ENCODE measurements around the gene DENND4A. TPM values are rescaled to one million over a fixed set of nuclear protein-coding genes. Genes with fewer than 3 reads are reported as not detected.
"Not testable (repeated sequence)": the region's sequence is repeated elsewhere in the genome, so short reads cannot be mapped to it uniquely, and the experiment has no call there.

Gene DENND4A
- total RNA-seq, 1 experiment from 2014 or later = 9.0 TPM

- DNase-seq (ENCODE audit: low spot score) = no peak
Observed at GRCh38 chr15:65789759-65790425, 2.2 kb downstream of the DENND4A start.

DNA sequence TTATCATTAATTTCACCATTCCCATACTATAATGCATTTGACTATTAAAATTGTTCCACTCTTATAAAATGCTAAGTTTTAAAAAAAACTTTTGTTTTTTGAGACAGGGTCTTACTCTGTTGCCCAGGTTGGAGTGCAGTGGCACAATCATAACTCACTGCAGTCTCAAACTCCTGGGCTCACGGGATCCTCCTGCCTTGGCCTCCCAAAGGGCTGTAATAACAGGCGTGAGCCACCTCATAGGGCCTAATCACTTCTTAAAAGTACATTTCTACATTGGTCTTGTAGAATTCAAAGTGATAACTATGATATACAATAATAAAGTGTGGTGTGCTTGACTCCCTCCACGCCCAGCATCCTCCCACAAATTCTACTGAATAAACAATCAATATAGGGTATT is 3.0 kb downstream of the DENND4A start:
- DNase-seq (ENCODE audit: low spot score) = no peak

GRCh38 chr15:65787260-65787659 is 4.8 kb downstream of the DENND4A start:
- no peak for DNase-seq (ENCODE audit: low spot score)

DNA sequence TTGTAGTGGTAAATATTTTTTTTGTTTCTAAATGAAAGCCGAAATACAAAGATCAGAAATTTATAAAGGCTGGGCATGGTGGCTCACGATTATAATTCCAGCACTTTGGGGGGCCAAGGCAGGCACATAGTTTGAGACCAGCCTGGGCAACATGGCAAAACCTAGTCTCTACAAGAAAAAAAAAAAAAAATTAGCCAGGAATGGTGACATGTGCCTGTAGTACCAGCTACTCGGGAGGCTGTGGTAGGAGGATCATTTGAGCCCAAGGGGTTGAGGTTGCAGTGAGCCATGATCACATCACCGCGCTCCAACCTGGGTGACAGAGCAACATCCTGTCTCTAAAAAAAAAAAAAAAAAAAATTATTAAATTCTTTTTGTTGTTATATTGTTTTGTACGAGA is 6.9 kb downstream of the DENND4A start:
- no peak for DNase-seq (ENCODE audit: low spot score)

- DNase-seq (ENCODE audit: low spot score) = no peak
Observed at GRCh38 chr15:65783872-65784271, 8.2 kb downstream of the DENND4A start.

- DNase-seq (ENCODE audit: low spot score) = no peak
Observed at GRCh38 chr15:65782096-65782495, 10.0 kb downstream of the DENND4A start.

GRCh38 chr15:65778701-65779100 is 13.4 kb downstream of the DENND4A start:
- DNase-seq (ENCODE audit: low spot score) = not testable (repeated sequence)

- no peak for DNase-seq (ENCODE audit: low spot score)
Observed at GRCh38 chr15:65778269-65778668, 13.8 kb downstream of the DENND4A start.

DNA sequence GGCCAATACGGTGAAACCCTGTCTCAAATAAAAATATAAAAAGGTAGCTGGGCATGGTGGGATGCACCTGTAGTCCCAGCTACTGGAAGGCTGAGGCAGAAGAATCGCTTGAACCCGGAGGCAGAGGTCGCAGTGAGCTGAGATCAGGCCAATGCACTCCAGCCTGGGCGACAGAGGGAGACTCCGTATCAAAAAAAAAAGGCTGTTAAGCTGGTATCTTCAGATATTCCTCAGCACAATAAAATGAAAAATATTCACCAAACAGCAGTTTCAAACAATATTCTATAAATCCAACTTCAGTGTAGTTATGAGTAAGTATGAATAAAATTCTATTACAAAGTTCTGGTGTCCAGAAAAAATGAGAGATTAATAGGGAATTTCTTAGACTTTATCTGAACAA is 14.2 kb downstream of the DENND4A start:
- no peak for DNase-seq (ENCODE audit: low spot score)

DNA sequence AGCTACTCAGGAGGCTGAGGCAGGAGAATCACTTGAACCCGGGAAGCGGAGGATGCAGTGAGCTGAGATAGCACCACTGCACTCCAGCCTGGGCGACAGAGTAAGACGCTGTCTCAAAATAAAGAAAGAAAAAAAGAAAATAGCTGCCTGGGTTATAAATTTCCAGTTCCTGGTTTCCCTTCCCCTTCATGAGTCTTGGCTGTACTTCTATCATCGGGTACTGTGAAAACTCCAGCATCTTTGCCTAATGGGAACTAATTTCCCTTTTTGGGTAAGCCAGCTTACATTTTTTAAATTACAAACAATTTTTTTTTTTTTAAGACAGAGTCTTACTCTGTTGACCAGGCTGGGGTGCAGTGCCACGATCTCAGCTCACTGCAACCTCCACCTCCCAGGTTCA is 15.0 kb downstream of the DENND4A start:
- DNase-seq (ENCODE audit: low spot score) = no peak

GRCh38 chr15:65773386-65774111 is 18.5 kb downstream of the DENND4A start:
- DNase-seq (ENCODE audit: low spot score) = no peak

- DNase-seq (ENCODE audit: low spot score) = no peak
Observed at GRCh38 chr15:65772930-65773329, 19.2 kb downstream of the DENND4A start.

DNA sequence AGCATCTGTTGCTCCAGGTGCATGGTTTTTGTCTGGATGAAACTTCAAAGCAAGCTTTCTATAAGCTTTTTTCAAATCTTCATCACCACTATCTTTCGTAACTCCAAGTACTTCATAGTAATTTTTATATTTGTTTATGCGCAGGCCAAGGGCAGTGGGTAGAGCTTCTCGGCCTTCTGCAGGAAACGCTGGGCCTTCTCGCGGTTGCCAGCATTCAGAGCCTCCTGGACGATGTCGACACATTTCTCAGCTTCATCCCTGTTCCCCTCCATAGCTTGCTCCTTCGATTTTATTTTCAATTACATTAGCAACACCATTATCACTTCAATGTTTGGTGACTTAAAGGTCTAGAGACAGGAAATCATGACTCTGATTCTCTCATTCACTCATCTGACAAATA is 20.2 kb downstream of the DENND4A start:
- no peak for DNase-seq (ENCODE audit: low spot score)

GRCh38 chr15:65769482-65769881 is 22.6 kb downstream of the DENND4A start:
- no peak for DNase-seq (ENCODE audit: low spot score)

DNA sequence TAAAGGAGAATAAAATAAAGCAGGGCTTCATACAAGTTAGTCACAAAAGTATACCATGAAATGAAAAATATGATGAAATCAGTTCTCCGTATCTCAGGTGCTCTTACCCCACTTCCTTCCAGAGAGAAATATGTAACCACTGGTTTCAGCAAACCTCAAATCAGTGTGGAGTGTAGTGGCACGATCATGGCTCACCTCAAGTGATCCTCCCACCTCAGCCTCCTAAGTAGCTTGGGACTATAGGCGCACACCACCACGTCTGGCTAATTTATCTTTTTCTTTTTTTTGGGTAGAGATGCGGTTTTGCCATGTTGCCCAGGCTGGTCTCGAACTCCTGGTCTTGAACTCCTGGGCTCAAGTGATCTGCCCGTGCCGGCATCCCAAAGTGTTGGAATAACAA is 24.2 kb downstream of the DENND4A start:
- no peak for DNase-seq (ENCODE audit: low spot score)

- no peak for DNase-seq (ENCODE audit: low spot score)
Observed at GRCh38 chr15:65767264-65767595, 24.9 kb downstream of the DENND4A start.

DNA sequence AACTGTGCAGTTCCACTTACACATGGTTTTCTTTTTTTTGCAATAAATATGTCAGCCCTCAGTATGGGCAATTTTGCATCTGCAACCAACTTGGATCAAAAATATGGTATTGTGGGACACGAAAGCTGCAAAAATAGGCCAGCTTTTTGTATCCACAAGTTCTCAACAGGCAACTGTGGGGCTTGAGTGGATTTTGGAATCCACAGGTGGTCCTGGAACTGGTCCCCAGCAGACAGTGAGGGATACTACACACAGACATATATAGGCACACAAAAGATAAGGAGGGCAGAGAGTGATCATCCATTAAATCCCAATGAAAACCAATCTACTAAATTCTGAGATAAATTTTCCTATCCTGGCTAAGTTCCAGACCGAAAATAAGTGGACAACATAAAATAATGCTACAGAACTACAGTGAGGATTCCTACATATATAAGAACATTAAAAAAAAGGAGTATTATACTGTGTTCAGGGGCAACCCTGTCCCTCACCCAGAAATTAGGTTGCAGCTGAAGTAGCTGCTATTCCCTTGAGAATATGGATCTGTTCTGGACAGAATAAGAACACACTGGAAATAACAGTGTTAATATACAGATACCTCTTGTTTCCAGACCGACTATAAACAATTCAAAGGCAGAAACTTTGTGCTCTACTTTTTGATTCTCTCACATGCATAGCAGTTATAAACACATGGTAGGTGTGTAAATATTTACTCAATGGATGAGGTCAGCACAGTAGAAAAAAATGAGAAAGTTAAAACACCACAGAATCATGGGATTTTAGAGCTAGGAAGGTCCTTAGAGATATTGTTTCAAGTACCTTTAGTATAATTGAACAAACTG is 25.4 kb downstream of the DENND4A start:
- peak; percentile 20 for DNase-seq (ENCODE audit: low spot score)

DNA sequence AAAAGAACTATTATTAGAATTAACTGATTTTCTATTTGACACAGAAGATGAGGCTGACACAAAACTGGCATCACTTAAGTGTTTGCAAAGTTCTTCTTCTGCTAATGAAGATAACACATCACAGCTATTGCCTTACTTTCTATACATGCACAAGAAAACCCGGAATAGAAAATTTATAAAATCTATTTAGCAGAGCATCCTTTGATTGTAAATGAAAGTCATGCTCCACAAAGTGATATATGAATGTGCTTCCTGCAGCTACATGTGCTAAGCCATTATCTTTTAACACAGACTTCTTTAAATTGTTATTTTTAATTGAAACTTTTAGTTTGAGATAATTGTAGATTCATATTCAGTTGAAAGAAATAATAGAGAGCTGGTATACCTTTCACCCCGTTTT is 27.0 kb downstream of the DENND4A start:
- DNase-seq (ENCODE audit: low spot score) = no peak

DNA sequence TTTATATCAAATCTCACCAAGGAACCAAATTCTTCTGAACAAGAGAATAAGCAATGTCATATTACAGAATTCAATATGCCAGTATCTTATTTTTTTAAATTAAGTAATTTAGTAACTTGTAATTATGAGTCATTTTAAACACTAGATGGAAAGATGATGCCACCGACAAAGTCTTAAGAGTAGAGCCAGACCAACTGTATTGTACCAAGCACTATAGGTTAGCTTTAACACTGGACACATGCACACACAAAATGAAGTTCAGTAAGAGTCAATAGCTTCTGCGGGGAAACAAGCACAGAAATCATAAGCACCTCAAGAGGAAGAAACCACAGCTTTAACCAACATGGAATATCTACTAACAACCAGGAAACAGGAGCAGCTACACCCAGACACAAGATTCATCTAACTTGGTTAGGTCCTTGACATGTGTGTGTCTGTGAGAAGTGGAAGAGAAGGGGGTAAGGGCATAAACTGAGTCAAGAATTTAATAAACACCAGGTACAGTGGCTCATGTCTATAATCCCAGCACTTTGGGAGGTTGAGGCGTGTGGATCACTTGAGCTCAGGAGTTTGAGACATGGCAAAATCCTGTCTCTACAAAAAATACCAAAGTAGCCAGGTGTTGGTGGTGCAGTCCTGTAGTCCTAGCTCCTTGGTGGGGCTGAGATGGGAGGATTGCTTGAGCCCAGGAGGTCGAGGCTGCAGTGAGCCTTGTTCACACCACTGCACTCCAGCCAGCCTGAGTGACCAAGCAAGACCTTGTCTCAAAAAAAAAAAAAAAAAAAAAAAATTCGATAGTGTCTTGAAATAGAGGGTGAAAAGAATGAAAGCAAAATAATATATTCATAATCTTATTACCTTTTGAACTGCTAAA is 28.9 kb downstream of the DENND4A start:
- DNase-seq (ENCODE audit: low spot score) = no peak

- DNase-seq (ENCODE audit: low spot score) = no peak
Observed at GRCh38 chr15:65762399-65762798, 29.7 kb downstream of the DENND4A start.

DNA sequence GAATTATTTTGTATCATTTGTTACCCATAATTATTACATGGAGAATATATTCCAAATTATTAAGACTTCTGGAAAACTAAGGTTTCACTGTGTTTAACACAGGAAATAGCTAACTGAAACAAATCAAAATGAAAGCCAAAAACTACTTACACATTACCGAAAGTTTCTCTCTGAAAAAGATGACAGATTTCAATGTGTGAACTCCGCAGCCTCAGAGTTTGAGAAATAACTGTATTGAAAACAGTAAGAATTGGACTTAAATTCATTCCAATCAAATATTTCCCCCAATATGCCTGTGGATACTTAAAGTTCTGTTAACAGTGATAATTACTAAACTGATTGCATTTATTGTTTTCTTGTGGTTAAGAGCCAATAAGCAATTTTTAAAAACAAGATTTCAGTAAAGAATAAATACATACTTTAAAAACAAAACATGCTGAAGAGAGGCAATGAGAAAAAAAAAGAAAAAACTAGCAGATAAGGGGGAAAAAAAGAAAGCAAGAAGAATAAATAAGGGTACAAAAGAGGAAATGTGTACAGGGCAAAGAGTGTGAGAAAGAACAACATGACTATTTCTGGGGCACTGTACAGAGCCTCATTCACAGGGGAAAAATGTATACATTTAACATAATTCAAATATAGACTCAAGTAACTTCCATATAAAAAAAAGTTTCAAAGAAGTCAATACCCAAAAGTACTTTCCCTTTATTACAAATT is 30.7 kb downstream of the DENND4A start:
- no peak for DNase-seq (ENCODE audit: low spot score)
